Epithelial cell of esophagus (primary cell): ENCODE results near the gene FBXL19.

Experiments
- DNase-seq: peaks from one replicate; pipeline ENCODE4 v3.0.0; 2010; ENCODE audit warnings: low read depth
- H3K4me3 ChIP-seq: 2 replicates; pipeline ENCODE4 v1.5.1; 2011; ENCODE audit warnings: mild to moderate bottlenecking, low read length, control low read depth
- TF ChIP-seq, protein P1 (sequence below): IDR thresholded peaks from 2 replicates; pipeline ENCODE4 v1.5.1; 2011; ENCODE audit warnings: low read depth, mild to moderate bottlenecking, low read length, control low read depth, inconsistent platforms; ENCODE audit not compliant: insufficient read depth; ENCODE audit errors: missing control alignments

FBXL19 gene

DNA sequence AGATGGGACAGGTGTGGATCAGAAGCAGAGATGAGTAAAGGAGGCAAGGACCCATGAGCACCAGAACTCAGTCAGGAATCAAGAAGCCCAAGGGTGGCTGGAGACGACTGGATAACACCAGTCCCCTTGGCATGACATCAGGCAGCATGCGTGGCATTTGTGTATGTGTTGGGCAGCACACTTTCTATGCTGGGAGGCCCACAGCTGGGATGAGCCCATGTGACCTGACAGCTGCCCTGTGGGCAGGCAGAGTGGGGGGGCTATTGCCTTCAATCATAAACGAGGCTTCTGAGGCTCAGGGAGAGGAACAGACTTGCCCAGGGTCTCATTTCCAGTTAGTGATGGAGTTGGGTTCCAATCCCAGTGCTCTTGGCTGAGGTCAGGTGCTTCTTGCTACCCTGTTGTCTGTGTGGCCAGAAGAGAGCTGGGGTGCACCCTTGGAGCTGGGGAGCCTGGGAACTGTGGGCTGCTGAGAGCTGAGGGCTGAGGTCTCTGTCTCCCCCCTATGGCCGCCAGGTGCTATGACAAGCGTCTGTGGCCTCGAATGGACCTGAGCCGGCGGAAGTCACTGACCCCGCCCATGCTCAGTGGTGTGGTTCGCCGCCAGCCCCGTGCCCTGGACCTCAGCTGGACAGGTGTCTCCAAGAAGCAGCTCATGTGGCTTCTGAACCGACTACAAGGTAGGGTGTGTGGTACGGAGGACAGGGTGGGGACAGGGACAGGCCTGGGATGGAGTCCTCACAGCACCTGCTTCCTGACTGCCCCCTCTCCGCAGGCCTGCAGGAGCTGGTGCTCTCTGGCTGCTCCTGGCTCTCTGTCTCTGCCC lies 18.4 kb downstream of the FBXL19 start:
- no peak overlapping the region for H3K4me3 ChIP-seq
- TF ChIP-seq, protein P1, sequence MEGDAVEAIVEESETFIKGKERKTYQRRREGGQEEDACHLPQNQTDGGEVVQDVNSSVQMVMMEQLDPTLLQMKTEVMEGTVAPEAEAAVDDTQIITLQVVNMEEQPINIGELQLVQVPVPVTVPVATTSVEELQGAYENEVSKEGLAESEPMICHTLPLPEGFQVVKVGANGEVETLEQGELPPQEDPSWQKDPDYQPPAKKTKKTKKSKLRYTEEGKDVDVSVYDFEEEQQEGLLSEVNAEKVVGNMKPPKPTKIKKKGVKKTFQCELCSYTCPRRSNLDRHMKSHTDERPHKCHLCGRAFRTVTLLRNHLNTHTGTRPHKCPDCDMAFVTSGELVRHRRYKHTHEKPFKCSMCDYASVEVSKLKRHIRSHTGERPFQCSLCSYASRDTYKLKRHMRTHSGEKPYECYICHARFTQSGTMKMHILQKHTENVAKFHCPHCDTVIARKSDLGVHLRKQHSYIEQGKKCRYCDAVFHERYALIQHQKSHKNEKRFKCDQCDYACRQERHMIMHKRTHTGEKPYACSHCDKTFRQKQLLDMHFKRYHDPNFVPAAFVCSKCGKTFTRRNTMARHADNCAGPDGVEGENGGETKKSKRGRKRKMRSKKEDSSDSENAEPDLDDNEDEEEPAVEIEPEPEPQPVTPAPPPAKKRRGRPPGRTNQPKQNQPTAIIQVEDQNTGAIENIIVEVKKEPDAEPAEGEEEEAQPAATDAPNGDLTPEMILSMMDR: peak; percentile 91
- peak; percentile 78 for DNase-seq

DNA sequence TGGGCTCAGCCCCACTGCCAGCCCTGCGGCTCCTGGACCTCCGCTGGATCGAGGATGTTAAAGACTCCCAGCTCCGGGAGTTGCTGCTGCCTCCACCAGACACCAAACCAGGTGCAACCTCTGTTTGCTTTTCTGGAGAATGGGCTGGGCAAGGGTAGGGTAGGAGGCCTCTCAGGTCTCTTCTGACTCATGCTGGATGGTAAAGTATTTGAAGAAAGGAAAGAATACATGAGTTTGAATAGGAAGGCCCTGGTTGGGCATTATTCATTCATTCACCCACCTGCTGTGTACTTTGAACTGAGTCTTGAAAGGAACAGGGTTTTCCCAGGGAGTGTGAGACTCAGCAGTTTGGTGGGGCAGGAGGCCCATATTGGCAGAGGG lies 19.0 kb downstream of the FBXL19 start:
- H3K4me3 ChIP-seq: no peak overlapping the region
- DNase-seq: no peak
- TF ChIP-seq, protein P1: no peak

DNA sequence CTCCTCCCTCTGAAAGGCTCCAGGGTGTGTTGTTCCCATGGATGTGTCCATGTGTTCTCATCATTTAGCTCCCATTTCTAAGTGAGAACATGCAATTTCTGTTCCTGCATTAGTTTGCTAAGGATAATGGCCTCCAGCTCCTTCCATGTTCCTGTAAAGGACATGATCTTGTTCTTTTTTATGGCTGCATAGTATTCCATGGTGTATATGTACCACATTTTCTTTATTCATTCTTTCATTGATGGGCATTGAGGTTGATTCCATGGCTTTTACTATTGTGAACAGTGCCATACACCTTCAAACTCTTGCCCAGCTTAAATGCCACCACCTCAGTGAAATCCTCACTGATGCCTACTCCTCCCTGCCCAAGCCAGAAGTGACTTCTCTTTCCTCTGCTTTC lies 21.0 kb downstream of the FBXL19 start:
- DNase-seq: no peak
- TF ChIP-seq, protein P1: no peak
- no peak overlapping the region for H3K4me3 ChIP-seq

DNA sequence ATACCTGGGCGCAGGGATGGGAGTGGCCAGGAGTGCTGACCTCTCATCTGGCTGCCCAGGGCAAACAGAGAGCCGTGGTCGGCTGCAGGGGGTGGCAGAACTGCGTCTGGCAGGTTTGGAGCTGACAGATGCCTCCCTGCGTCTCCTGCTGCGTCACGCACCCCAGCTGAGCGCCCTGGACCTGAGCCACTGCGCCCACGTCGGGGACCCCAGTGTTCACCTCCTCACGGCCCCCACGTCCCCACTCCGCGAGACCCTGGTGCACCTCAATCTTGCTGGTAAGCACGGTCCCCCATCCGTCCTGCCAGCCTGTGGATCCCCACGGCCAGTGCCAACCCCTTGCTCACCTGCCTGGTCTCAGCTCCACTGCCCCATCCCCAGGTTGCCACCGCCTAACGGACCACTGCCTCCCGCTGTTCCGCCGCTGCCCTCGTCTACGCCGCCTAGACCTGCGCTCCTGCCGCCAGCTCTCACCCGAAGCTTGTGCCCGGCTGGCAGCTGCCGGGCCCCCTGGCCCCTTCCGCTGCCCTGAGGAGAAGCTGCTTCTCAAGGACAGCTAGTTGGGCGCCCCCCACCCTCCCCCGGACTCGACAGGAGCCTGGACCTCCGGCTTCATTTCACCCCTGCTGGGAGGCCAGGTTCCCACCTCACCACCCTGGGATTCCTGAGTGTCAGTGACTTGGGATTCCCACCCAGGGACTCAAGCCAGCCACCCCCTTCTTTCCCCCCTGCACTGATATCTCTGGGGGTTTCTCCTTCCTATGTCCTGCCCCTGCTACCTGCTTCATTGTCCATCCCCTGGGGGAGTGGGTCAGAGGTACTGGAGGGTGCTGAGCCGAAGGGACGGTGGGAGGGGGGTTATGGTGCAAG lies 23.5 kb downstream of the FBXL19 start:
- TF ChIP-seq, protein P1: no peak
- no peak overlapping the region for H3K4me3 ChIP-seq
- DNase-seq: no peak

DNA sequence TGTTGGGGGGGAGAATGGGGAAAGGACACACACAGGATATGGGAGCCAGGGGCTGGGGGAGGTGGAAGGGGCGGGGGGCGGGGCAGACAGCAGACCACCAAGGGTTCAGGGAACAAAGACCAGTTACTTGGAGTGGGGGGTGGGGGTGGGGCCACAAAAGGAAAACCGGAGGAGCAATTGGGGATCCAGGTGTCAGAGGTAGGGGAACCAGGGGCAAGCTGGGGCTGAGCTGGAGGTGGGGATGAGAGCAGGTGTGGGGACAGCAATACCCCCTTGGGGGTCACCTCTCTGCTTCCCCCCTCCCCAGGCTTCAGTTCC lies 24.1 kb downstream of the FBXL19 start:
- no peak overlapping the region for H3K4me3 ChIP-seq
- TF ChIP-seq, protein P1: no peak
- DNase-seq: no peak

DNA sequence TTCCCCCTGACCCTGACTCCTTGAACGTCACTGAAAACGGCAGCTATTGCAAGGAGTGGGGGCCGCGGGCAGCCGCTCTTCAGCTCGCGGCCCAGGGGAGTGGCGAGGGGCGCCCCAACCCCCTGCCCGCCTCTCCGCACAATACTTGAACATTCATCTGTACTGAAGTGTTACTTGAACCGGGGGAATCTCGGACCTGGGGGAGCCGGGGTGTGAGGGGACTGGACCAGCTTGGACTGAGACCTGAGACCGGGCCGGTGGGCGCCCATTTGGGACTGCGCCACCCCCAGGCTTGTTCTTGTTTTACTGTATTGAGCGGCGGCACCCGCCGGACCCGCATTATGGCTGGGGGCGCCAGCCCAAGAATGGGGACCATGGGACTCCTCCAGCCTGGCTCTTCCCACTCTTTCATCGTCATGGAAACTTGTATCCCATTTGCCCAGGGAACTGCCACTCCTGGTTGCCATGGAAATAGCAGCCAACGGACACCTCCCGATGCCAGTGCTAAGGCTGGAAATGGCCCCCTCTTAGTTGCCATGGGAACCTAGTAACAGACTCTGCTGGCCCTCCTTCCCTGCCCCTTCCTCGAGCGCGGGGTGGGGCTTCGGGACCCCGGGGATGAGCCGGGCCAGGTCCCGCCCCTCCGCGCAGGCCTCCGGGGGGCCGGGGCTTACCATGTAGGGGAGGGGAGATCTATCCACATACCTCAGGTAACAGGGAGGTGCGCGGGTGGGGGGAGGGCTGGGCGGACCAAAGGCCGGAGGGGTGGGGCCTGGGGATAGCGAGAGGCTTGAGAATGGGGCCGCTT lies 24.7 kb downstream of the FBXL19 start:
- TF ChIP-seq, protein P1: no peak
- peak; percentile 93 for DNase-seq
- peak overlapping the region; percentile 85 for H3K4me3 ChIP-seq
